Stomach (tissue), 19 donors: ENCODE measurements around the gene QPCT. TPM values are rescaled to one million over a fixed set of nuclear protein-coding genes. Genes with fewer than 3 reads are reported as not detected.
"Not testable (repeated sequence)": the region's sequence is repeated elsewhere in the genome, so short reads cannot be mapped to it uniquely, and the experiment has no call there.

Experiments
- DNase-seq, 2 donors: peaks; one replicate each; pipeline versions ENCODE4 v3.0.0 to v3.0.0-alpha.2; 2013 to 2019
- H3K27ac ChIP-seq, 5 donors: fragments of 200-600 bp in 4 of 5; sonication (generic) in 4 of 5; one replicate each; pipeline ENCODE4 v1.5.1; 2013 to 2019; ENCODE audit warnings: mild to moderate bottlenecking in 1 of 5, moderate library complexity in 1 of 5
- H3K27me3 ChIP-seq, 3 donors: fragments of 200-600 bp; sonication (generic); one replicate each; pipeline ENCODE4 v1.5.1; 2017 to 2019; ENCODE audit warnings: mixed run types in 1 of 3
- H3K36me3 ChIP-seq, 4 donors: fragments of 200-600 bp; sonication (generic); 1 replicate in 3 of 4; 2 replicates in 1 of 4; pipeline ENCODE4 v1.5.1; 2016 to 2019
- H3K4me1 ChIP-seq, 4 donors: fragments of 200-600 bp; sonication (generic); one replicate each; pipeline ENCODE4 v1.5.1; 2016 to 2019
- H3K4me3 ChIP-seq, 4 donors: fragments of 200-600 bp; sonication (generic) in 3 of 4; one replicate each; pipeline ENCODE4 v1.5.1; 2016 to 2019; ENCODE audit warnings: mild to moderate bottlenecking in 1 of 4
- H3K9me3 ChIP-seq, 4 donors: fragments of 200-600 bp; sonication (generic); one replicate each; pipeline ENCODE4 v1.5.1; 2016 to 2019
- CTCF ChIP-seq, 7 experiments: fragments of 450-650 bp in 4 of 7; fragments of 200-600 bp in 3 of 7; sonication (generic) in 3 of 7; IDR thresholded peaks; one replicate each; pipeline ENCODE4 v1.5.1; 2016 to 2019; ENCODE audit warnings: antibody characterized with exemption in 7 of 7, control low read depth in 2 of 7, mild to moderate bottlenecking in 1 of 7
- EP300 ChIP-seq: sonication (generic); formaldehyde crosslinking; IDR thresholded peaks from one replicate; pipeline ENCODE4 v1.6.1; 2017; ENCODE audit warnings: antibody characterized with exemption
- POLR2A ChIP-seq, 4 donors: fragments of 450-650 bp; IDR thresholded peaks; one replicate each; pipeline ENCODE4 v1.6.1; 2016; ENCODE audit warnings: antibody characterized with exemption in 4 of 4, control low read depth in 2 of 4, mild to moderate bottlenecking in 1 of 4, moderate library complexity in 1 of 4
- POLR2AphosphoS5 ChIP-seq, 3 donors: sonication (generic); formaldehyde crosslinking; IDR thresholded peaks; one replicate each; pipeline ENCODE4 v1.6.1; 2016; ENCODE audit warnings: antibody characterized with exemption in 3 of 3
- WGBS, 5 donors: extraction: QIAGEN DNeasy Blood & Tissue Kit in 3 of 5; methylation state at CpG; one replicate each; pipeline versions ENCODE4 v1.1.5 to v1.1.7; 2013 to 2018; 5-methylcytosine and 5-hydroxymethylcytosine counted together
- intact Hi-C: fragments of 100-400 bp; cut with DNase I; formaldehyde crosslinking; loops from one replicate; pipeline ENCODE4 v1.15.1; 2023; ENCODE audit warnings: low total_unique reads
- long read RNA-seq, 10 donors: transcript quantifications; one replicate each; lab custom pipeline, GENCODE V29; 2026
- polyA plus RNA-seq, 3 donors: library from polyadenylated mRNA; stranded (reverse); fragments of 200-250 nt; gene quantifications; one replicate each; pipeline ENCODE4 v1.2.3, GENCODE V29; 2013
- total RNA-seq, 5 donors: library from RNA; depleted of rRNA; stranded (reverse); fragments of >200 nt; gene quantifications; one replicate each; pipeline versions ENCODE4 v1.1.0 to v1.2.3, GENCODE V29; 2014 to 2016
- donor health status: healthy with polysubstance abuse.
- donor health status: Bipolar disorder and iron deficiency.
- donor health status: healthy.

The QPCT gene
- total RNA-seq (10 to 100 TPM in 2 of 5 donors, 1 to 10 TPM in 2, not detected in 1; 1.3 to 26.6 (median 8.6) TPM), polyA plus RNA-seq (1 to 10 TPM; 1.6 to 4.4 (median 3.7) TPM)
- long read RNA-seq, donor 1, partial matches to known transcripts = 0 of 1 reads
- long read RNA-seq, donor 1, other reads (novel, unspliced or antisense) = 0 of 1 reads
- long read RNA-seq, donor 2, partial matches to known transcripts = 0 of 4 reads
- long read RNA-seq, donor 2, other reads (novel, unspliced or antisense) = 0 of 4 reads
- long read RNA-seq, donor 3, partial matches to known transcripts = 0 of 4 reads
- long read RNA-seq, donor 3, other reads (novel, unspliced or antisense) = 0 of 4 reads
- long read RNA-seq, donor 4 = 0 reads
- long read RNA-seq, donor 5, partial matches to known transcripts = 0 of 1 reads
- long read RNA-seq, donor 5, other reads (novel, unspliced or antisense) = 0 of 1 reads
- long read RNA-seq, donor 6 = 0 reads
- long read RNA-seq, donor 7, partial matches to known transcripts = 0 of 1 reads
- long read RNA-seq, donor 7, other reads (novel, unspliced or antisense) = 0 of 1 reads
- long read RNA-seq, donor 8, transcript QPCT-201 (7 exons, 1,739 nt) = major isoform, 5 of 5 reads
- long read RNA-seq, donor 8, partial matches to known transcripts = 0 of 5 reads
- long read RNA-seq, donor 8, other reads (novel, unspliced or antisense) = 0 of 5 reads
- long read RNA-seq, donor 9, partial matches to known transcripts = 0 of 1 reads
- long read RNA-seq, donor 9, other reads (novel, unspliced or antisense) = 0 of 1 reads
- long read RNA-seq, donor 10, transcript QPCT-201 (7 exons, 1,739 nt) = major isoform, 5 of 5 reads
- long read RNA-seq, donor 10, partial matches to known transcripts = 0 of 5 reads
- long read RNA-seq, donor 10, other reads (novel, unspliced or antisense) = 0 of 5 reads

GRCh38 chr2:37344453-37345361 is at the start of gene QPCT:
TSS of gene QPCT (plus strand) at chr2:37344630. CDS start at chr2:37344732, 102 bp downstream.
- WGBS, 5 donors = 1 to 4% (median 2%) methylated on average over 52 to 73 of the region's 73 CpGs
- peak; percentile 43 to 84 for DNase-seq
- peak within 1 kb of the TSS; percentile 54 to 62 (median 58) for H3K4me3 ChIP-seq
- no peaks in the 10 kb centered on the region for H3K9me3 ChIP-seq
- peaks cover 0 to 29% (median 17%) of the 10 kb centered on the region in 4 donors for H3K4me1 ChIP-seq
- TF ChIP-seq POLR2AphosphoS5 (IDR thresholded peaks at IDR 0.05) (no peak), CTCF (IDR thresholded peaks at IDR 0.05) (no peak), EP300 (no peak), POLR2A (IDR thresholded peaks at IDR 0.05) (no peak)
- H3K27ac ChIP-seq = peak within 1 kb of the TSS in 4 of 5 donors; percentile 22 to 77 (median 56)
- intact Hi-C loops = no loop called here
- H3K36me3 ChIP-seq = no peaks in the 10 kb centered on the region
- peaks cover 0 to 4% (median 0%) of the 10 kb centered on the region in 3 donors for H3K27me3 ChIP-seq

- intact Hi-C loops = not testable (repeated sequence)
Measured at GRCh38 chr2:37294858-37295257, 49.6 kb upstream of the QPCT start.

GRCh38 chr2:37295469-37296073 is 48.9 kb upstream of the QPCT start:
- H3K9me3 ChIP-seq = no peaks in the 10 kb centered on the region
- no peak overlapping the region for H3K4me3 ChIP-seq
- H3K27ac ChIP-seq = no peak overlapping the region
- H3K27me3 ChIP-seq = no peaks in the 10 kb centered on the region
- peaks cover 0 to 22% (median 19%) of the 10 kb centered on the region in 4 donors for H3K36me3 ChIP-seq
- intact Hi-C loops = no loop called here
- WGBS, 5 donors = 68 to 81% (median 77%) methylated on average over 1 of the region's 1 CpG
- TF ChIP-seq CTCF (IDR thresholded peaks at IDR 0.05) (no peak), POLR2A (IDR thresholded peaks at IDR 0.05) (no peak), POLR2AphosphoS5 (IDR thresholded peaks at IDR 0.05) (no peak), EP300 (no peak)
- DNase-seq = no peak
- peaks cover 0 to 4% (median 0%) of the 10 kb centered on the region in 4 donors for H3K4me1 ChIP-seq

More at GRCh38 chr2:37294858-37295257, 49.6 kb upstream of the QPCT start:
- H3K9me3 ChIP-seq, H3K27me3 ChIP-seq, DNase-seq, H3K4me1 ChIP-seq, H3K27ac ChIP-seq, H3K4me3 ChIP-seq: not testable (repeated sequence)
- peaks cover 0 to 29% (median 24%) of the 10 kb centered on the region in 4 donors for H3K36me3 ChIP-seq
- 81 to 94% (median 92%) methylated on average over 2 of the region's 2 CpGs for WGBS, 5 donors

GRCh38 chr2:37297632-37298031 is 46.8 kb upstream of the QPCT start:
- Histone ChIP-seq H3K4me1 (peaks cover 0 to 11% (median 7%) of the 10 kb centered on the region in 4 donors), H3K27ac (no peak overlapping the region), H3K27me3 (no peaks in the 10 kb centered on the region), H3K36me3 (peaks cover 0 to 3% (median under 1%) of the 10 kb centered on the region in 4 donors), H3K4me3 (no peak overlapping the region), H3K9me3 (no peaks in the 10 kb centered on the region)
- DNase-seq = no peak
- TF ChIP-seq POLR2AphosphoS5 (IDR thresholded peaks at IDR 0.05) (no peak), CTCF (IDR thresholded peaks at IDR 0.05) (no peak), EP300 (no peak), POLR2A (IDR thresholded peaks at IDR 0.05) (no peak)
- intact Hi-C loops = no loop called here
